ENCODE measurements around the gene TMEM221. TPM values are rescaled to one million over a fixed set of nuclear protein-coding genes. Genes with fewer than 3 reads are reported as not detected.

Gene TMEM221
- total and polyA plus RNA-seq, 10 of the 15 experiments (the other 5 are each of a cell fraction or from before 2014, with no cell fraction given): 0.04 to 0.24 TPM; not detected in 8

DNA sequence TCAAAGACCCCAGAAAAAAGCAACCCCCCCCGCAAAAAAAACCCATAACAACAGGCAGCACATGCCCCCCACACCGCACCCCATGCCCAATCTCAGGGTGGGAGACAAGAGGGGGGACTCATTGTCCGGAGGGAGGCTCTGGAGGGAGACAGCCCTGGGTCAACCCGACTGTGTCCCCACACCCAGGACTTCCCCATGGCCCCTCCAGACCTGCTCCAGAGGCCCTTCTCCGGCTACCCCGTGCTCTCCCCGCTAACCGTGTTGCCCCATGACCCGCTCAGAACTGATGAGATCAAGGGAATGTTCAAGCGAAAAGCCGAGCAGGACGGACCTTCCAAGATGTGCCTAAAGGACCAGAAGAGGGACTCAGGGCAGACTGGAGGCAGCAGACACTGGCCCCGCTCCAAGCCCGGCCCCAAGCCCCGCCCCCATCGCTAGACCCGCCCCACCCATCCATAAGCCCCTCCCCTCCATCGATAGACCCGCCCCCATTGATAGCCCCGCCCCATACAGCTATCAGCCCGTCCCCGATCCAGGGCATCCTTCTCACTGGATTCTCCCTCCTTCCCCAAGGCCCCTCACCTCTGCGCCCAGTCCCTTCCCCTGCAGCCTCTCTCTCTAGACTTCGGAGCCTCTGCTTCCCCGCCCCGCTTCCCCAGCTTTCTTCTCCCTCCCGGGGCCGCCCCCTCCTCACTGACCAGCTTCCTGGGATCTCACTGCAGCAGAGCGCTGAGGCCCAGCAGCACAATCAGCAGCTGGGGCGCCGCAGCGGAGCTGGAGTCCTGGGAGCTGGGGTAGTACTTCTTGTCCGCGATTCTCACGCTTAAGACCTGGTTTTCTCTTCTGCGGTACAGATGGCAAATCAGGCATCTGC lies 45.2 kb downstream of the TMEM221 start:
- in situ Hi-C loops (cut with MboI): no loop called here
- peaks cover 3% of the 10 kb centered on the region; the same call in 1 of the 2 replicates for H4K20me1 ChIP-seq (ENCODE audit: control insufficient read depth, insufficient read depth)
- H3K4me2 ChIP-seq (ENCODE audit: control insufficient read depth, insufficient read depth): peak overlapping the region; percentile 79
- RAD21 ChIA-PET (ENCODE audit: unreplicated experiment): interaction anchor here (0.9 to 1.0 kb wide), 2 partner anchors 16 to 136 kb away, joined by 4 read pairs; partner anchors contain the start of genes BABAM1 and MVB12A
- no peak overlapping the region; the same call in 1 of the 2 replicates for H3K9ac ChIP-seq (ENCODE audit: control insufficient read depth, insufficient read depth, low read length)
- no peak for FAIRE-seq
- H2AFZ ChIP-seq (ENCODE audit: control insufficient read depth, low read depth, low read length): no peak overlapping the region
- CTCF ChIA-PET: interaction anchor here (0.5 to 1.6 kb wide), 4 partner anchors 14 to 93 kb away, joined by 3 to 5 read pairs (median 4); partner anchors contain the start of gene MVB12A
- peak overlapping the region; percentile 99; the same call in 1 of the 2 replicates for H3K27ac ChIP-seq (ENCODE audit: control insufficient read depth, insufficient read depth)
- ATAC-seq: peak; percentile 32
- no peak for DNase-seq (ENCODE audit: low read depth, low spot score)
- H3K9me3 ChIP-seq (replicated peaks; ENCODE audit: control insufficient read depth, insufficient read depth, low read length): no peaks in the 10 kb centered on the region
- peaks cover 14 to 23% of the 10 kb centered on the region in 2 experiments for H3K36me3 ChIP-seq (ENCODE audit: control insufficient read depth in 2 of 2, insufficient read depth in 2 of 2, low read length in 1 of 2)
- BruUV-seq (replicated peaks): TSS peak; percentile 52
- no peaks in the 10 kb centered on the region for H3K27me3 ChIP-seq (replicated peaks in 1 of 2; ENCODE audit: control insufficient read depth in 2 of 2, insufficient read depth in 2 of 2, low read length in 1 of 2)
- TF ChIP-seq STAT3 (IDR thresholded peaks at IDR 0.05; ENCODE audit: low read depth, low read length) (no peak), POLR2A (IDR thresholded peaks at IDR 0.05; ENCODE audit: low read depth, low read length) (no peak), ZBTB4 (CRISPR knock-in tag; IDR thresholded peaks at IDR 0.05) (no peak), ASH2L (IDR thresholded peaks at IDR 0.05; ENCODE audit: borderline replicate concordance, low read depth) (no peak), RELA (IDR thresholded peaks at IDR 0.05; ENCODE audit: borderline replicate concordance, partially characterized antibody) (no peak), HDAC6 (IDR thresholded peaks at IDR 0.05; ENCODE audit: unreplicated experiment) (no peak)
- SMC1A ChIA-PET (ENCODE audit: uncharacterized antibody, unreplicated experiment): interaction anchor here (0.8 to 1.0 kb wide), 2 partner anchors 10 to 16 kb away, joined by 3 read pairs; partner anchors contain the start of gene MVB12A
- H3K4me3 ChIP-seq: peak overlapping the region; percentile 83
- intact Hi-C loops (cut with micrococcal nuclease; ENCODE audit: unreplicated experiment): no loop called here
- H3K4me1 ChIP-seq (ENCODE audit: control insufficient read depth, insufficient read depth, low read length): peaks cover 6% of the 10 kb centered on the region
- POLR2A ChIA-PET: interaction anchor here (0.7 to 1.3 kb wide), 4 partner anchors 23 to 103 kb away, joined by 3 to 7 read pairs (median 4); partner anchors contain the start of gene DDA1
- H3K79me2 ChIP-seq (ENCODE audit: control insufficient read depth, insufficient read depth, low read length): peaks cover 60% of the 10 kb centered on the region
- 82% methylated on average over 25 of the region's 36 CpGs for WGBS (ENCODE audit: insufficient coverage, insufficient replicate concordance, low lambda C conversion rate, missing lambda C conversion rate)
